GM20431 (cell line): Measurements from ENCODE around the gene CMC4.

Experiments used
- in situ Hi-C: fragments of 300-500 bp; cut with MseI, MboI; formaldehyde crosslinking; loops from one replicate; pipeline ENCODE4 v1.15.0; 2020; ENCODE audit warnings: low sequenced_read_pairs; ENCODE audit not compliant: unreplicated experiment

CMC4 gene, protein sequence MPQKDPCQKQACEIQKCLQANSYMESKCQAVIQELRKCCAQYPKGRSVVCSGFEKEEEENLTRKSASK

GRCh38 chrX:155070975-155071693, at the start of gene CMC4, which contains the start of the genes BRCC3 and MTCP1:
Gene CMC4 (minus strand): TSS chrX:155071136. CDS start chrX:155064023, 7,113 bp downstream.
Gene BRCC3 (plus strand): TSS chrX:155071508. CDS start chrX:155071528, 20 bp downstream.
Gene MTCP1 (minus strand): TSS chrX:155071136. CDS start chrX:155066010, 5,126 bp downstream.
- in situ Hi-C loops, result no loop called here

GRCh38 chrX:155115174-155115819, 44.4 kb upstream of the CMC4 start:
- in situ Hi-C loops, result no loop called here

- in situ Hi-C loops, result no loop called here
Observed at GRCh38 chrX:155113097-155113496, 42.2 kb upstream of the CMC4 start.

GRCh38 chrX:155112171-155112570, 41.2 kb upstream of the CMC4 start:
- in situ Hi-C loops, result no loop called here

GRCh38 chrX:155108427-155108826, 37.5 kb upstream of the CMC4 start:
- in situ Hi-C loops, result no loop called here

GRCh38 chrX:155105919-155106318, 35.0 kb upstream of the CMC4 start:
- in situ Hi-C loops, result no loop called here

- in situ Hi-C loops, result no loop called here
Observed at GRCh38 chrX:155094468-155095061, 23.6 kb upstream of the CMC4 start.

GRCh38 chrX:155086961-155087735, 16.2 kb upstream of the CMC4 start:
- in situ Hi-C loops, result no loop called here

DNA sequence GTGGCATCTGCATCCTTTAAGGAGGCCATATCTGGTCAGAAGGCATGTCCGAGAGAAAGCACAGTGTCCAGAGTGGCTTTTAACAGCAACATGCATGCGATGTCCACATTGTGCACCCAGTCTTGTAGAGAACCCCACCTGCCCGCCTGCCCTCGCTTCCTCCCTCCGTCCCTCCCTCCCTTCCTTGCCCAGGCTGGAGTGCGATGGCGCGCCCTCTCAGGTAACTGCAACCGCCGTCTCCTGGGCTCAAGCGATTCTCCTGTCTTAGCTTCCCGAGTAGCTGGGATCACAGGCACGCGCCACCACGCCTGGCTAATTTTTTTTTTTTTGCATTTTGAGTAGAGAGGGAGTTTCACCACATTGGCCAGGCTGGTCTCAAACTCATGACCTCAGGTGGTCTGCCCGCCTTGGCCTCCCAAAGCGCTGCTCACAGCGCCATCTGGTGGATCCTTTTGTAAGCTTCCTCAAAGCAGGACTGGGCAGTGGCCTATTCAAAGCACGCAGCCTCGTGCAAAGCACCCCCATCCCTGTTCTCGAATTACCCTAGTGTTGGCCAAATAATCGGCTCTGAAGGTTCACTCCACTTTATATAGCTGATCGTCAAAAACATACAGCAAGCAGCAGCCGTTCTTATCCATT, 15.4 kb upstream of the CMC4 start:
- in situ Hi-C loops, result no loop called here

DNA sequence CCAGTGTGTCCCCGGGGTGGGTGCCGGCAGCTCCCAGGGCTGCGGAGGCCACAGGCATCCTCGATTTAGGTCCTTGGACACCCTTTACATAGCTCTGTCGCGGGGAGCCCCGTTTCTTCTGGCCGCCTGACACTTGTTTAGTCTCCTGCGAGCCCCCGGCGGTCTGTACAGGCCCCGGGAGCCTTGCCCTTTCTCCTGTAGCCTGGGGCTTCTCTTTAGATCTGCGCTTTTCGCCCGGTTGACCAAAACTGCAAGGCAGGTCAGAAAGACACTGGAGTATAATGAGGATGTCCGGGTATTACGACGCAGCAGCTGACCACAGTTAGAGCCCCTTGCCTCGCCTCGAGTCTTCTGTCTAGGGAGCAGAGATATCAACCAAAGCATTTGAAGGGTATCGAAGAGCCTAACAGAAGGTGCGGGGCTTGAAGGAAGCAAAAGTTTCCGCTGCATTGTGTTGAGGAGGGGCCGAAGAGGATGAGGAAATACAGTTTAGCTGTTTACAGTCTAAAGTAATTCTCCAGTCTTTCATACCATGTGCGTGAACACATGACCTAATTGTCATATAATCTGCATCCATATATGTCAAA, 851 bp upstream of the CMC4 start:
- in situ Hi-C loops, result no loop called here

DNA sequence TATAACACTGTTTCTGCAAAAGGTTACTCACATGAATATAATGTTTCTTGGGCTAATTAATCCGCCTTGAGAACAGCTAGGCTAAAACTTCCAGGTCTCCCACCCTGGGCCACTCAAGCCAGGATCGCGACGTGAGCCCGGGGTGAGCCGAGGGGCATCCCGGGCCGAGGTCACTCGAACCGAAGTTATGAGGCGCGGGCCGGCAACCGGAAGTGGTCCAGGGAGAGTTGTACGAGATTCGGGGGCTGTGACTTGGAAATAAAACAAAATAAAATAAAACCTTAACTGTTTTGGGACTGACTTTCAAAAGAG, 317 bp downstream of the CMC4 start:
- in situ Hi-C loops, result no loop called here

GRCh38 chrX:155070038-155070437, 898 bp downstream of the CMC4 start:
- in situ Hi-C loops, result no loop called here

DNA sequence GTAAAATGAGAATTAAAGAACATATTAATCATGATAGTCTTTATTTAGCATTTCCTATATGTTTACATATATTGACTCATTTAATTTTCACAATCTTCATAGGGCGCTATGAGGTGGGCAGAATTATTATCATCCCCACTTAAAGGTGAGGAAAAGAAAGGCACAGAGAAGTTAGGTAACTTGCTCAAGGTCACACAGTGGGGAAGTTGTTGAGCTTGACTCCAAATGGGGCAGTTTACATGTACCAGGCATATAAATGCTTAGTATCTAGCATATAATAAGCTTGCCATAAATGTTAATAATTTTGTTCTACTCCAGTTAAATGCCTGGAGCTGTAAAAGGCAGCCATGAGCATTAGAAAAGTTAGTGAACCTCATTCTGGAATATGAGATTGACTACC, 1.5 kb downstream of the CMC4 start:
- in situ Hi-C loops, result no loop called here

GRCh38 chrX:155068165-155068564, 2.8 kb downstream of the CMC4 start:
- in situ Hi-C loops, result no loop called here

DNA sequence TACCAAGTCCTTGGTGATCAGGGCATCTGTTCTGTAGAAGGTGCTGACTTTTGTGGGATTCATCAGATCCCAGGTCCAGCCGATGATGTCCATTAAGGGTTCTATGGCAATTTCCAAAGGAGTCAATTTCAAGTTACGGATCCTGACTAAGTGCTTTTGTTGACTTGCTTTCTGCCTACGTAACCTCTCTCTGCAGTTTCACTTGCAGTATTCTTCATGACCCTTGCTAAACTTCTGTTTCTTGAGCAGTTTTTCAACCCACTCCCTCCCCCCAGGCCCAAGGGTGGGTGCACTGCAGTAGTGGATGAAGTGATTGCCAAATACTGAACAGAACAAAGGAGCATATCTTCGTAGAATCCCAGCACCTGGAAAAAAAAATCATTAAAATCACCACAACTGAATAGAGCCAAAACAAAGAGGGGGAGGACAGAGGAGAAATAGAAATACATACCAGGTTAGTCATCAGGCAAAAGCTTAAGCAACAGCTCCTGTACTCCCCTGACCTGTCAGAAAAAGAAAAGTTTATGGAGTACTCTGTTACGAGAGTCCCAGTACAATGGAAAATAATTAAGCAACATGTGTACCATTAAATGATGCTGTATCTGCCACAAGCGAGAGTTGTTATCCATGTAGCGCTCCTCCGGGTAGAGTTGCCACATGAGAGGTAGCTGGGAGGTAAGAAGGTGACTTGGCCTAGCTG, 5.8 kb downstream of the CMC4 start:
- in situ Hi-C loops, result no loop called here

DNA sequence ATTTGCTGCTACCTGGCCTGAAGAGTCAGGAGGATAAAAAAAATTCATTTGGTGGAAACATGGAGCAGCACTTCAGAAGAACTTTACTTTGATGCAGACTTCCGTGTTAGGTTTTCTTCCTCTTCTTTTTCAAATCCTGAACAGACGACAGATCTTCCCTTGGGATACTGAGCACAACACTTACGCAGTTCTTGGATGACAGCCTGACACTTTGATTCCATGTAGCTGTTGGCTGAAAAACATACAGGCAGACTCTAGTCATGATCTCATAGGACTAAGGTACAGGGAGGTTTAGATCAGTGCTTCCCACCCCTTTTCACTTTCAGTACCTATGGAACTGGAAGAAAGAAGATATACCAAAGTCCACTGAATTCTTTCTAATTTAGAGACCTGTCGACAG, 9.2 kb downstream of the CMC4 start:
- in situ Hi-C loops, result no loop called here

- in situ Hi-C loops, result no loop called here
Observed at GRCh38 chrX:155056877-155057792, 13.8 kb downstream of the CMC4 start.

DNA sequence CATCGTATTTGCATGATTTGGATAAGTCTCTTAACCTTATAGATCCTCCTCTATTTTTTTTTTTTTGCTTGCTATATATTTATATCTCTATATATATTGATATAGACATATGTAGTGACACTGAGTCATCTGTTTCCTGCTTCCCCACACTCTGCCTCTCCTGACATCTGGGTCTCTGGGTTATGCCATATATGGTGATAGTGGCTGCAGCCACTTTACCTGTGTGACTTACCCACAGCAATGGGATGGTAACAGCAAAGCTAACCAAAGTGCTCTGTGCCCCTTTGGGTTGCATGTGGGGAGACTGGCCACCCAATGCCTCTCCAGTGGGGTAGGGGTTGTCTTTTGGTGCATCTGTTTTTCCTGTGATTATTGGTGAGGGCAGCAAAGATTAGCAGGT, 14.5 kb downstream of the CMC4 start:
- in situ Hi-C loops, result no loop called here
